SK-N-SH treated with all-trans-retinoic acid at 6 μM for 48 hours (cell line): ENCODE measurements around the gene NFATC3.

ENCODE experiments used
- ATAC-seq: fragments of 200-7000 bp; cut with Tn5 transposase; 3 replicates; pipeline ENCODE4 v1.9.1; 2020; ENCODE audit warnings: mild to moderate bottlenecking, moderate library complexity
- ARNTL ChIP-seq: fragments of 450-650 bp; formaldehyde crosslinking; IDR thresholded peaks from 2 replicates; pipeline ENCODE4 v1.5.0; 2020; ENCODE audit warnings: low read depth, mild to moderate bottlenecking, moderate library complexity, borderline replicate concordance
- BACH2 ChIP-seq: fragments of 250-450 bp; sonication (Bioruptor Pico); IDR thresholded peaks from 2 replicates; pipeline ENCODE4 v1.9.0; 2021; ENCODE audit warnings: mild to moderate bottlenecking, borderline replicate concordance
- CSDC2 ChIP-seq: fragments of 250-450 bp; sonication (Bioruptor Pico); IDR thresholded peaks from 2 replicates; pipeline ENCODE4 v1.5.0; 2020; ENCODE audit warnings: mild to moderate bottlenecking, moderate library complexity
- GLIS3 ChIP-seq: fragments of 250-450 bp; sonication (Bioruptor Pico); IDR thresholded peaks from 2 replicates; pipeline ENCODE4 v1.5.0; 2020; ENCODE audit warnings: mild to moderate bottlenecking, moderate library complexity
- ISL1 ChIP-seq: fragments of 250-450 bp; sonication (Bioruptor Pico); IDR thresholded peaks from 2 replicates; pipeline ENCODE4 v2.1.2; 2022; ENCODE audit warnings: mild to moderate bottlenecking, moderate library complexity
- PPARA ChIP-seq: fragments of 250-450 bp; sonication (Bioruptor Pico); IDR thresholded peaks from 2 replicates; pipeline ENCODE4 v1.5.0; 2020; ENCODE audit warnings: mild to moderate bottlenecking, borderline replicate concordance
- RARB ChIP-seq: fragments of 250-450 bp; sonication (Bioruptor Pico); IDR thresholded peaks from 2 replicates; pipeline ENCODE4 v1.8.0; 2021; ENCODE audit warnings: mild to moderate bottlenecking, moderate library complexity
- SNAI2 ChIP-seq: fragments of 250-450 bp; sonication (Bioruptor Pico); IDR thresholded peaks from 2 replicates; pipeline ENCODE4 v1.5.0; 2020; ENCODE audit warnings: mild to moderate bottlenecking, moderate library complexity
- TCF4 ChIP-seq: fragments of 250-450 bp; sonication (Bioruptor Pico); IDR thresholded peaks from 2 replicates; pipeline ENCODE4 v1.8.0; 2021; ENCODE audit warnings: mild to moderate bottlenecking, moderate library complexity, borderline replicate concordance
- TOX ChIP-seq: fragments of 250-450 bp; sonication (Bioruptor Pico); IDR thresholded peaks from 2 replicates; pipeline ENCODE4 v1.8.0; 2021; ENCODE audit warnings: mild to moderate bottlenecking, moderate library complexity, borderline replicate concordance
- ZC3H10 ChIP-seq: fragments of 250-450 bp; sonication (Bioruptor Pico); IDR thresholded peaks from 2 replicates; pipeline ENCODE4 v1.5.1; 2021; ENCODE audit warnings: mild to moderate bottlenecking, moderate library complexity
- ZFP3 ChIP-seq: fragments of 250-450 bp; sonication (Bioruptor Pico); IDR thresholded peaks from 2 replicates; pipeline ENCODE4 v1.5.0; 2020; ENCODE audit warnings: mild to moderate bottlenecking, moderate library complexity
- ZFP30 ChIP-seq: fragments of 450-650 bp; formaldehyde crosslinking; IDR thresholded peaks from 2 replicates; pipeline ENCODE4 v1.5.0; 2022; ENCODE audit warnings: mild to moderate bottlenecking, moderate library complexity
- ZNF565 ChIP-seq: fragments of 450-650 bp; formaldehyde crosslinking; conservative IDR thresholded peaks from 2 replicates; pipeline ENCODE4 v1.5.0; 2020; ENCODE audit warnings: low read depth, mild to moderate bottlenecking, moderate library complexity
- ZNF70 ChIP-seq: fragments of 450-650 bp; formaldehyde crosslinking; IDR thresholded peaks from 2 replicates; pipeline ENCODE4 v1.5.0; 2020; ENCODE audit warnings: mild to moderate bottlenecking, moderate library complexity
- ZNF8 ChIP-seq: fragments of 450-650 bp; formaldehyde crosslinking; IDR thresholded peaks from 2 replicates; pipeline ENCODE4 v1.5.0; 2020; ENCODE audit warnings: mild to moderate bottlenecking, moderate library complexity
- TF ChIP-seq, protein P1 (sequence below): fragments of 250-450 bp; sonication (Bioruptor Pico); IDR thresholded peaks from 2 replicates; pipeline ENCODE4 v1.5.0; 2020; ENCODE audit warnings: mild to moderate bottlenecking, moderate library complexity
- TF ChIP-seq, protein P2 (sequence below): fragments of 250-450 bp; sonication (Bioruptor Pico); IDR thresholded peaks from 2 replicates; pipeline ENCODE4 v1.5.1; 2021; ENCODE audit warnings: mild to moderate bottlenecking, moderate library complexity
- TF ChIP-seq, protein P3 (sequence below): fragments of 250-450 bp; sonication (Bioruptor Pico); IDR thresholded peaks from 2 replicates; pipeline ENCODE4 v1.8.0; 2021; ENCODE audit warnings: low read depth, mild to moderate bottlenecking, moderate library complexity, borderline replicate concordance
- TF ChIP-seq, protein P4 (sequence below): fragments of 250-450 bp; sonication (Bioruptor Pico); IDR thresholded peaks from 2 replicates; pipeline ENCODE4 v1.5.1; 2020; ENCODE audit warnings: low read depth, mild to moderate bottlenecking, moderate library complexity
- TF ChIP-seq, protein P5 (sequence below): fragments of 250-450 bp; sonication (Bioruptor Pico); IDR thresholded peaks from 2 replicates; pipeline ENCODE4 v1.8.0; 2020; ENCODE audit warnings: mild to moderate bottlenecking, moderate library complexity, borderline replicate concordance

Gene NFATC3

DNA sequence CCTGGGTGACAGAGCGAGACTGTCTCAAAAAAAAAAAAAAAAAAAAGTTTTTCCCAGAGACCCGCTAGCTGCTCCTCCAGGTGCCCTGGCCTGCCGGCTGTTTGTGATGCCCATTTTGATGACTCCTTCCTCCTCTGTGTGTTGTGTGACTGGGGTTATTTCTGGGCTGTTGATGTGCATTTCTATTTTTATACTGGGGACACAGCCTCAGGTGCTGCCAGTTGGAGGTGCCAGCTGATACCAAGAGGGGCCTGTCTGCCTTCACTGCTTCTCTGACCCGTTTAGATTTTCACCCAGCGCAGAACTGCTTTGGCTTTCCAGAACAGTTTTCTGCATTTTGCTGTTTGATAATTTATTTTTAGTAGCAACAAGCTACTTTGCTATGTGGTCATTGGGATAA, 166.7 kb downstream of the NFATC3 start (continued):
- TF ChIP-seq, protein P1, sequence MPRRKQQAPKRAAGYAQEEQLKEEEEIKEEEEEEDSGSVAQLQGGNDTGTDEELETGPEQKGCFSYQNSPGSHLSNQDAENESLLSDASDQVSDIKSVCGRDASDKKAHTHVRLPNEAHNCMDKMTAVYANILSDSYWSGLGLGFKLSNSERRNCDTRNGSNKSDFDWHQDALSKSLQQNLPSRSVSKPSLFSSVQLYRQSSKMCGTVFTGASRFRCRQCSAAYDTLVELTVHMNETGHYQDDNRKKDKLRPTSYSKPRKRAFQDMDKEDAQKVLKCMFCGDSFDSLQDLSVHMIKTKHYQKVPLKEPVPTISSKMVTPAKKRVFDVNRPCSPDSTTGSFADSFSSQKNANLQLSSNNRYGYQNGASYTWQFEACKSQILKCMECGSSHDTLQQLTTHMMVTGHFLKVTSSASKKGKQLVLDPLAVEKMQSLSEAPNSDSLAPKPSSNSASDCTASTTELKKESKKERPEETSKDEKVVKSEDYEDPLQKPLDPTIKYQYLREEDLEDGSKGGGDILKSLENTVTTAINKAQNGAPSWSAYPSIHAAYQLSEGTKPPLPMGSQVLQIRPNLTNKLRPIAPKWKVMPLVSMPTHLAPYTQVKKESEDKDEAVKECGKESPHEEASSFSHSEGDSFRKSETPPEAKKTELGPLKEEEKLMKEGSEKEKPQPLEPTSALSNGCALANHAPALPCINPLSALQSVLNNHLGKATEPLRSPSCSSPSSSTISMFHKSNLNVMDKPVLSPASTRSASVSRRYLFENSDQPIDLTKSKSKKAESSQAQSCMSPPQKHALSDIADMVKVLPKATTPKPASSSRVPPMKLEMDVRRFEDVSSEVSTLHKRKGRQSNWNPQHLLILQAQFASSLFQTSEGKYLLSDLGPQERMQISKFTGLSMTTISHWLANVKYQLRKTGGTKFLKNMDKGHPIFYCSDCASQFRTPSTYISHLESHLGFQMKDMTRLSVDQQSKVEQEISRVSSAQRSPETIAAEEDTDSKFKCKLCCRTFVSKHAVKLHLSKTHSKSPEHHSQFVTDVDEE (CRISPR knock-in tag) = no peak
- TF ChIP-seq ZFP3 (CRISPR knock-in tag) (no peak), PPARA (no peak), CSDC2 (CRISPR knock-in tag) (no peak), GLIS3 (CRISPR knock-in tag) (no peak), ZNF565 (CRISPR knock-in tag) (no peak), RARB (CRISPR knock-in tag) (no peak), ARNTL (no peak), SNAI2 (no peak), ZNF70 (CRISPR knock-in tag) (no peak)
- TF ChIP-seq, protein P2, sequence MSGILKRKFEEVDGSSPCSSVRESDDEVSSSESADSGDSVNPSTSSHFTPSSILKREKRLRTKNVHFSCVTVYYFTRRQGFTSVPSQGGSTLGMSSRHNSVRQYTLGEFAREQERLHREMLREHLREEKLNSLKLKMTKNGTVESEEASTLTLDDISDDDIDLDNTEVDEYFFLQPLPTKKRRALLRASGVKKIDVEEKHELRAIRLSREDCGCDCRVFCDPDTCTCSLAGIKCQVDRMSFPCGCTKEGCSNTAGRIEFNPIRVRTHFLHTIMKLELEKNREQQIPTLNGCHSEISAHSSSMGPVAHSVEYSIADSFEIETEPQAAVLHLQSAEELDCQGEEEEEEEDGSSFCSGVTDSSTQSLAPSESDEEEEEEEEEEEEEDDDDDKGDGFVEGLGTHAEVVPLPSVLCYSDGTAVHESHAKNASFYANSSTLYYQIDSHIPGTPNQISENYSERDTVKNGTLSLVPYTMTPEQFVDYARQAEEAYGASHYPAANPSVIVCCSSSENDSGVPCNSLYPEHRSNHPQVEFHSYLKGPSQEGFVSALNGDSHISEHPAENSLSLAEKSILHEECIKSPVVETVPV (CRISPR knock-in tag) = no peak

DNA sequence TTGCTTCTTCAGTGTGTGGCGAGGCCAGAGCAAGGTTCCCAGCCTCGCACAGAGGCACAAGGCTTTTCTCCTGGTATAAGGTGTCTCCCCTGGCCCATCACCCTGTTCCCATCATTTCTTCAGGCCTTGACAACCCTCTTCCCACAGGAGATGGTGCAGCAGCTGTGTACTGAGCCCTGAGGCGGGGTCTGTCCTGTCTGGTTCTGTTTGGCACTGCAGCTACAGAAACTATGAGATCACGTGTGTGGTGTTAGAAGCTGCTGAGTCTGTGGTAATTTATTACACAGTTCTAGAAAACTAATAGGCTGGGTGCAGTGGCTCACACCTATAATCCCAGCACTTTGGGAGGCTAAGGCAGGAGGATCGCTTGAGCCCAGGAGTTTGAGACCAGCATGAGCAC, 167.2 kb downstream of the NFATC3 start:
- no peak for ATAC-seq
- TF ChIP-seq ZFP30 (CRISPR knock-in tag) (no peak), ZFP3 (CRISPR knock-in tag) (no peak), TCF4 (CRISPR knock-in tag) (no peak), SNAI2 (no peak), ZNF8 (CRISPR knock-in tag) (no peak), PPARA (no peak), TOX (CRISPR knock-in tag) (no peak), GLIS3 (CRISPR knock-in tag) (no peak), ISL1 (no peak)
- TF ChIP-seq, protein P1 (CRISPR knock-in tag) = no peak
- TF ChIP-seq, protein P3, sequence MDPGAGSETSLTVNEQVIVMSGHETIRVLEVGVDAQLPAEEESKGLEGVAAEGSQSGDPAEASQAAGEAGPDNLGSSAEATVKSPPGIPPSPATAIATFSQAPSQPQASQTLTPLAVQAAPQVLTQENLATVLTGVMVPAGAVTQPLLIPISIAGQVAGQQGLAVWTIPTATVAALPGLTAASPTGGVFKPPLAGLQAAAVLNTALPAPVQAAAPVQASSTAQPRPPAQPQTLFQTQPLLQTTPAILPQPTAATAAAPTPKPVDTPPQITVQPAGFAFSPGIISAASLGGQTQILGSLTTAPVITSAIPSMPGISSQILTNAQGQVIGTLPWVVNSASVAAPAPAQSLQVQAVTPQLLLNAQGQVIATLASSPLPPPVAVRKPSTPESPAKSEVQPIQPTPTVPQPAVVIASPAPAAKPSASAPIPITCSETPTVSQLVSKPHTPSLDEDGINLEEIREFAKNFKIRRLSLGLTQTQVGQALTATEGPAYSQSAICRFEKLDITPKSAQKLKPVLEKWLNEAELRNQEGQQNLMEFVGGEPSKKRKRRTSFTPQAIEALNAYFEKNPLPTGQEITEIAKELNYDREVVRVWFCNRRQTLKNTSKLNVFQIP (CRISPR knock-in tag) = no peak
- TF ChIP-seq, protein P4, sequence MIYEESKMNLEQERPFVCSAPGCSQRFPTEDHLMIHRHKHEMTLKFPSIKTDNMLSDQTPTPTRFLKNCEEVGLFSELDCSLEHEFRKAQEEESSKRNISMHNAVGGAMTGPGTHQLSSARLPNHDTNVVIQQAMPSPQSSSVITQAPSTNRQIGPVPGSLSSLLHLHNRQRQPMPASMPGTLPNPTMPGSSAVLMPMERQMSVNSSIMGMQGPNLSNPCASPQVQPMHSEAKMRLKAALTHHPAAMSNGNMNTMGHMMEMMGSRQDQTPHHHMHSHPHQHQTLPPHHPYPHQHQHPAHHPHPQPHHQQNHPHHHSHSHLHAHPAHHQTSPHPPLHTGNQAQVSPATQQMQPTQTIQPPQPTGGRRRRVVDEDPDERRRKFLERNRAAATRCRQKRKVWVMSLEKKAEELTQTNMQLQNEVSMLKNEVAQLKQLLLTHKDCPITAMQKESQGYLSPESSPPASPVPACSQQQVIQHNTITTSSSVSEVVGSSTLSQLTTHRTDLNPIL (CRISPR knock-in tag) = no peak

DNA sequence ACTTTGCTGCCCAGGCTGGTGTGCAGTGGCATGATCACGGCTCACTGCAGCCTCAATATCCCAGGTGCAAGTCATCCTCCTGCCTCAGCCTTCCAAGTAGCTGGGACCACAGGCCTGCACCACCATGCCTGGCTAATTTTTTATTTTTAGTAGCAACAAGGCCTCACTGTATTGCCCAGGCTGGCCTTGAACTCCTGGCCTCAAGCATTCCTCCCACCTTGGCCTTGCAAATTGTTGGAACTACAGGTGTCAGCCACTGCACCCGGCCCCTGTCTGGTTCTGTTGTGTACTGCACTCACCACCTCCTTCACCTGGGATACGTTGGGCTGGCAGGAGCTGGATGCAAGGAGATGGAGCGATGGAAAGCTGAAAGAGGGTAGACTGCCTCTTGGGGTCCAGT, 168.6 kb downstream of the NFATC3 start:
- ATAC-seq = no peak
- TF ChIP-seq RARB (CRISPR knock-in tag) (no peak), ARNTL (no peak), GLIS3 (CRISPR knock-in tag) (no peak), ZNF70 (CRISPR knock-in tag) (no peak), ZFP30 (CRISPR knock-in tag) (no peak)

DNA sequence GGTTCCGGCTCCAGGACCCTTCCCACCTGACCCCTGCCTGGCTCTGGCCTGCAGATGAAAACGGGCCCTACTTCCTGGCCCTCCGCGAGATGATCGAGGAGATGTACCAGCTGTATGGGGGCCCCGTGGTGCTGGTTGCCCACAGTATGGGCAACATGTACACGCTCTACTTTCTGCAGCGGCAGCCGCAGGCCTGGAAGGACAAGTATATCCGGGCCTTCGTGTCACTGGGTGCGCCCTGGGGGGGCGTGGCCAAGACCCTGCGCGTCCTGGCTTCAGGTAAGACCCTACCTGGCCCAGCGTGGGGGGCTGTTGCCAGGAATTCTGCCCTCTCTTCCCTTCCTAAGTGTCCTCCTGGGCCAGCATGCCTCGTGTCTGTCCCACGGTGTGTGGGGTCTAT, 170.5 kb downstream of the NFATC3 start:
- no peak for ATAC-seq
- TF ChIP-seq TOX (CRISPR knock-in tag) = no peak
- TF ChIP-seq, protein P1 (CRISPR knock-in tag) = no peak
- TF ChIP-seq SNAI2 = no peak
- TF ChIP-seq ZC3H10 (CRISPR knock-in tag) = no peak
- TF ChIP-seq, protein P5, sequence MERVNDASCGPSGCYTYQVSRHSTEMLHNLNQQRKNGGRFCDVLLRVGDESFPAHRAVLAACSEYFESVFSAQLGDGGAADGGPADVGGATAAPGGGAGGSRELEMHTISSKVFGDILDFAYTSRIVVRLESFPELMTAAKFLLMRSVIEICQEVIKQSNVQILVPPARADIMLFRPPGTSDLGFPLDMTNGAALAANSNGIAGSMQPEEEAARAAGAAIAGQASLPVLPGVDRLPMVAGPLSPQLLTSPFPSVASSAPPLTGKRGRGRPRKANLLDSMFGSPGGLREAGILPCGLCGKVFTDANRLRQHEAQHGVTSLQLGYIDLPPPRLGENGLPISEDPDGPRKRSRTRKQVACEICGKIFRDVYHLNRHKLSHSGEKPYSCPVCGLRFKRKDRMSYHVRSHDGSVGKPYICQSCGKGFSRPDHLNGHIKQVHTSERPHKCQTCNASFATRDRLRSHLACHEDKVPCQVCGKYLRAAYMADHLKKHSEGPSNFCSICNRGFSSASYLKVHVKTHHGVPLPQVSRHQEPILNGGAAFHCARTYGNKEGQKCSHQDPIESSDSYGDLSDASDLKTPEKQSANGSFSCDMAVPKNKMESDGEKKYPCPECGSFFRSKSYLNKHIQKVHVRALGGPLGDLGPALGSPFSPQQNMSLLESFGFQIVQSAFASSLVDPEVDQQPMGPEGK (CRISPR knock-in tag) = no peak
- TF ChIP-seq BACH2 (CRISPR knock-in tag) = no peak
